22Rv1 (cell line): ENCODE results near the gene B9D2.

Experiments used
- ZFX ChIP-seq: fragments of 450-650 bp; IDR thresholded peaks from 2 replicates; pipeline ENCODE4 v1.6.1; 2017; ENCODE audit warnings: antibody characterized with exemption, borderline replicate concordance
- TF ChIP-seq, protein P1 (sequence below): fragments of 450-650 bp; IDR thresholded peaks from 2 replicates; pipeline ENCODE4 v1.5.1; 2017; ENCODE audit warnings: mild to moderate bottlenecking

DNA sequence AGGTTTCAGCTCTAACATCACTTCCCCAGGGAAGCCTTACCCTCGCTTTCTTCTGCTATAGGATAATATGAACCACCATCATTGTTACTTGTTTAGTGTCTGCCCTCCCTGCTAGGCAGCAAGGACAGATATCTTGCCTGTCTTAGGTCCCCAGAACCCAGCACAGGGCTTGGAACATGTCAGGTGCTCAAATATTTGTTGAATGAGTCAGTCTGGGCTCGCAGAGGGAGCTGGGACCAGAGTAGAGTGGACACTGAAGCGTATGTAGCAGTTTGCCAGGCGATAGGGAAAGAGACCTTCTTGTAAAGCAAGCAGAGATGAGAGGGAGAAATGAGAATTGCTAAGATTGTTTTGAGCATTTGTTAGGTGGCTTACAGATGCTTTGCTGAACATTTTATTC is 45.3 kb upstream of the B9D2 start:
- TF ChIP-seq, protein P1, sequence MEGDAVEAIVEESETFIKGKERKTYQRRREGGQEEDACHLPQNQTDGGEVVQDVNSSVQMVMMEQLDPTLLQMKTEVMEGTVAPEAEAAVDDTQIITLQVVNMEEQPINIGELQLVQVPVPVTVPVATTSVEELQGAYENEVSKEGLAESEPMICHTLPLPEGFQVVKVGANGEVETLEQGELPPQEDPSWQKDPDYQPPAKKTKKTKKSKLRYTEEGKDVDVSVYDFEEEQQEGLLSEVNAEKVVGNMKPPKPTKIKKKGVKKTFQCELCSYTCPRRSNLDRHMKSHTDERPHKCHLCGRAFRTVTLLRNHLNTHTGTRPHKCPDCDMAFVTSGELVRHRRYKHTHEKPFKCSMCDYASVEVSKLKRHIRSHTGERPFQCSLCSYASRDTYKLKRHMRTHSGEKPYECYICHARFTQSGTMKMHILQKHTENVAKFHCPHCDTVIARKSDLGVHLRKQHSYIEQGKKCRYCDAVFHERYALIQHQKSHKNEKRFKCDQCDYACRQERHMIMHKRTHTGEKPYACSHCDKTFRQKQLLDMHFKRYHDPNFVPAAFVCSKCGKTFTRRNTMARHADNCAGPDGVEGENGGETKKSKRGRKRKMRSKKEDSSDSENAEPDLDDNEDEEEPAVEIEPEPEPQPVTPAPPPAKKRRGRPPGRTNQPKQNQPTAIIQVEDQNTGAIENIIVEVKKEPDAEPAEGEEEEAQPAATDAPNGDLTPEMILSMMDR: no peak
- TF ChIP-seq ZFX: no peak
